Hepatocyte (in vitro differentiated cells): ENCODE measurements around the gene ABR. TPM values are rescaled to one million over a fixed set of nuclear protein-coding genes. Genes with fewer than 3 reads are reported as not detected.

Experiments
- DNase-seq: peaks from one replicate; pipeline ENCODE4 v3.0.0-alpha.2; 2016; ENCODE audit warnings: low spot score
- H2AFZ ChIP-seq: fragments of 200-600 bp; sonication (generic); 2 replicates; pipeline ENCODE4 v1.6.0; 2016; ENCODE audit warnings: antibody characterized with exemption, mild to moderate bottlenecking
- H3K27ac ChIP-seq: fragments of 200-600 bp; sonication (generic); 2 replicates; pipeline ENCODE4 v1.5.1; 2016; ENCODE audit warnings: mild to moderate bottlenecking
- H3K27me3 ChIP-seq: fragments of 200-600 bp; sonication (generic); 2 replicates; pipeline ENCODE4 v1.6.1; 2016
- H3K36me3 ChIP-seq: fragments of 200-600 bp; sonication (generic); replicated peaks from 2 replicates; pipeline ENCODE4 v1.5.1; 2016; ENCODE audit warnings: low read depth; ENCODE audit not compliant: insufficient read depth
- H3K4me1 ChIP-seq: fragments of 200-600 bp; sonication (generic); 2 replicates; pipeline ENCODE4 v1.5.1; 2016; ENCODE audit warnings: mild to moderate bottlenecking, moderate library complexity; ENCODE audit not compliant: insufficient read depth
- H3K4me2 ChIP-seq: fragments of 200-600 bp; sonication (generic); 2 replicates; pipeline ENCODE4 v1.6.0; 2016
- H3K4me3 ChIP-seq: fragments of 200-600 bp; sonication (generic); 2 replicates; pipeline ENCODE4 v1.5.1; 2016; ENCODE audit warnings: mild to moderate bottlenecking
- H3K79me2 ChIP-seq: fragments of 200-600 bp; sonication (generic); 2 replicates; pipeline ENCODE4 v1.6.0; 2017; ENCODE audit warnings: mild to moderate bottlenecking
- H3K9me2 ChIP-seq: fragments of 200-600 bp; sonication (generic); replicated peaks from 2 replicates; pipeline ENCODE4 v1.6.0; 2017; ENCODE audit warnings: mild to moderate bottlenecking; ENCODE audit not compliant: insufficient read depth
- H3K9me3 ChIP-seq: fragments of 200-600 bp; sonication (generic); 2 replicates; pipeline ENCODE4 v1.5.1; 2016; ENCODE audit warnings: low read depth, mild to moderate bottlenecking
- H4K20me1 ChIP-seq: fragments of 200-600 bp; sonication (generic); 2 replicates; pipeline ENCODE4 v1.6.0; 2016; ENCODE audit warnings: mild to moderate bottlenecking; ENCODE audit not compliant: insufficient read depth, poor library complexity, severe bottlenecking
- EZH2 ChIP-seq: fragments of 200-600 bp; sonication (generic); IDR thresholded peaks from 2 replicates; pipeline ENCODE4 v1.6.1; 2016; ENCODE audit warnings: antibody characterized with exemption, mild to moderate bottlenecking, borderline replicate concordance
- EZH2phosphoT487 ChIP-seq: fragments of 200-600 bp; sonication (generic); IDR thresholded peaks from one replicate; pipeline ENCODE4 v1.6.1; 2018; ENCODE audit warnings: antibody characterized with exemption, mild to moderate bottlenecking, low read depth, moderate library complexity; ENCODE audit not compliant: unreplicated experiment, severe bottlenecking
- WGBS: methylation state at CpG from one replicate; pipeline ENCODE4 v1.1.6; 2016; ENCODE audit warnings: low lambda C conversion rate; ENCODE audit errors: missing lambda C conversion rate; 5-methylcytosine and 5-hydroxymethylcytosine counted together
- polyA plus RNA-seq: library from polyadenylated mRNA; unstranded; fragments of >200 nt; fragmentation: Nextera tagmentation; extraction: Ambion mirVana; gene quantifications from 2 replicates; pipeline ENCODE4 v1.2.1, GENCODE V29; 2016
- total RNA-seq: library from RNA; depleted of rRNA; stranded (reverse); fragments of >200 nt; gene quantifications from 2 replicates; pipeline ENCODE4 v1.2.3, GENCODE V29; 2014
- TF ChIP-seq, protein P1 (sequence below): fragments of 200-600 bp; sonication (generic); IDR thresholded peaks from 2 replicates; pipeline ENCODE4 v1.5.1; 2016; ENCODE audit warnings: antibody characterized with exemption, mild to moderate bottlenecking; ENCODE audit not compliant: poor library complexity

Gene ABR
- total and polyA plus RNA-seq, 2 experiments from 2014 or later = 26.8 to 51.5 TPM

- Histone ChIP-seq H4K20me1 (peaks cover 2% of the 10 kb centered on the region), H3K4me3 (no peak overlapping the region), H3K4me1 (peaks cover 6% of the 10 kb centered on the region), H3K9me2 (no peaks in the 10 kb centered on the region), H2AFZ (no peak overlapping the region), H3K4me2 (no peak overlapping the region), H3K27ac (no peak overlapping the region), H3K79me2 (no peaks in the 10 kb centered on the region), H3K27me3 (no peaks in the 10 kb centered on the region), H3K36me3 (no peaks in the 10 kb centered on the region), H3K9me3 (no peaks in the 10 kb centered on the region)
- 93% methylated on average over 24 of the region's 24 CpGs for WGBS
- no peak for TF ChIP-seq EZH2
- no peak for TF ChIP-seq EZH2phosphoT487
- TF ChIP-seq, protein P1, sequence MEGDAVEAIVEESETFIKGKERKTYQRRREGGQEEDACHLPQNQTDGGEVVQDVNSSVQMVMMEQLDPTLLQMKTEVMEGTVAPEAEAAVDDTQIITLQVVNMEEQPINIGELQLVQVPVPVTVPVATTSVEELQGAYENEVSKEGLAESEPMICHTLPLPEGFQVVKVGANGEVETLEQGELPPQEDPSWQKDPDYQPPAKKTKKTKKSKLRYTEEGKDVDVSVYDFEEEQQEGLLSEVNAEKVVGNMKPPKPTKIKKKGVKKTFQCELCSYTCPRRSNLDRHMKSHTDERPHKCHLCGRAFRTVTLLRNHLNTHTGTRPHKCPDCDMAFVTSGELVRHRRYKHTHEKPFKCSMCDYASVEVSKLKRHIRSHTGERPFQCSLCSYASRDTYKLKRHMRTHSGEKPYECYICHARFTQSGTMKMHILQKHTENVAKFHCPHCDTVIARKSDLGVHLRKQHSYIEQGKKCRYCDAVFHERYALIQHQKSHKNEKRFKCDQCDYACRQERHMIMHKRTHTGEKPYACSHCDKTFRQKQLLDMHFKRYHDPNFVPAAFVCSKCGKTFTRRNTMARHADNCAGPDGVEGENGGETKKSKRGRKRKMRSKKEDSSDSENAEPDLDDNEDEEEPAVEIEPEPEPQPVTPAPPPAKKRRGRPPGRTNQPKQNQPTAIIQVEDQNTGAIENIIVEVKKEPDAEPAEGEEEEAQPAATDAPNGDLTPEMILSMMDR = no peak
- no peak for DNase-seq
Observed at GRCh38 chr17:1036171-1036844, 143.5 kb downstream of the ABR start.

DNA sequence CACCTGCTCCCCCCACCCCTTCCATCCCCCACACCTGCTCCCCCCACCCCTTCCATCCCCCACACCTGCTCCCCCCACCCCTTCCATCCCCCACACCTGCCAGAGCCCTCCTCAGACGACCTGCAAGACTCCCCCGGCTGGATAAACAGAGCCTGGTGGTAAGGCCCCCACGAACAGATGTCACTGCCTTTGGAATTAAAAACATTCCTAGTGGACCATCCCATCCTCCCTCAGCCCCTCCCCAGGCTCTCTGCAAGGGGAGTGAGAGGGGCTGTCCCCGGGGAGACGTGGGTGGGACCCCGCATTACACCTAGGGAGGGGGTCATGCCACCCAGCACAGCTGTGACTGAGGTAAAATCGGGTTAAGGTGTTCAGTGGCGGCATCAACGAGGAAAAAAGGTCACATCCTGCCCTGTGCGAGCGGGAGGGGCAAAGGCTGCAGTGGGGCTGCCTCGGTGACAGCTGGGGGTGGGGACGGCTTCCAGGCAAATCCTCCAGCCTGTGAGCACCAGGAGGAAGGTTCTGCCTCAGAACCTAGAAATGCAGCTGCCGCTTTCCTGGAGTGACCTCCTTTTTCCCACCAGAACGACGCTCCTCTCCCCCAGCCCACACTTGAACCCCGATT, 144.1 kb downstream of the ABR start:
- Histone ChIP-seq H3K4me3 (no peak overlapping the region), H3K27ac (no peak overlapping the region)
- no peak for DNase-seq

DNA sequence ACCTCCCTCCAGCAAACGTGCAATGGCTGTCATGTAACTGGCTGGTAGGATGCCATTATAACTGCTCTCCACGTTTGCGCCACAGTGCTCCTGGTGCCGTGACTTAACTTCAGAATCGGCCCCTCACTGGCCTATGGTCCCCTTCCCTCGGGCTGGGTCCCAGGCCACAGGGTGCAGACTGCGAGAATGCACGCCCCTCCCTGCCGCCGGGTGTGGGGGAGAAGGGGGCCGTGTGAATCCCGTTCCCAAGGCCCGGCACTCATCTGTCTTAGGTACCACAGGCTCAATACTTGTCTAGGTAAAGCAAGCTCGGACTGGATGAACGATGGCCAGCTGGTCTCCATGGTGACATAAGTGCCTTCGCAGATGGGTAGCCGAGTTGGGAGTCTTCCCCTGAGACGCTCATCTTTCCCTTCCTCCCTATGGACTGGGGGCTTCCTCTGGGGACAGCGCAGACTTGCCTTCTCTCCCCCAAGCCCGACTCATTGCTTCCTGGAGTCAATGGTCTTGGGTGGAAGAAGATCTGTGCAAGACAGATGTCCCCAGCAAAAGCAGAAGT, 145.1 kb downstream of the ABR start:
- Histone ChIP-seq H4K20me1 (peaks cover 2% of the 10 kb centered on the region), H3K9me2 (no peaks in the 10 kb centered on the region), H2AFZ (no peak overlapping the region), H3K4me3 (no peak overlapping the region), H3K79me2 (no peaks in the 10 kb centered on the region), H3K9me3 (no peaks in the 10 kb centered on the region), H3K36me3 (no peaks in the 10 kb centered on the region), H3K27me3 (no peaks in the 10 kb centered on the region), H3K27ac (no peak overlapping the region), H3K4me2 (no peak overlapping the region), H3K4me1 (peaks cover 5% of the 10 kb centered on the region)
- 92% methylated on average over 20 of the region's 20 CpGs for WGBS
- TF ChIP-seq EZH2 = no peak
- no peak for TF ChIP-seq EZH2phosphoT487
- TF ChIP-seq, protein P1 = no peak
- DNase-seq = no peak

More for the DNA sequence above, 144.1 kb downstream of the ABR start:
- H3K9me2 ChIP-seq = no peaks in the 10 kb centered on the region
- H3K4me2 ChIP-seq = no peak overlapping the region
- H3K79me2 ChIP-seq = no peaks in the 10 kb centered on the region
- no peaks in the 10 kb centered on the region for H3K9me3 ChIP-seq
- TF ChIP-seq EZH2phosphoT487 (no peak), EZH2 (no peak)
- TF ChIP-seq, protein P1 = no peak
- WGBS = 69% methylated on average over 13 of the region's 17 CpGs
- H3K36me3 ChIP-seq = no peaks in the 10 kb centered on the region
- H2AFZ ChIP-seq = no peak overlapping the region
- peaks cover 6% of the 10 kb centered on the region for H3K4me1 ChIP-seq
- H4K20me1 ChIP-seq = peaks cover 2% of the 10 kb centered on the region
- H3K27me3 ChIP-seq = no peaks in the 10 kb centered on the region
